ENCODE measurements around the gene CRISP3. TPM values are rescaled to one million over a fixed set of nuclear protein-coding genes. Genes with fewer than 3 reads are reported as not detected.
"Not testable (repeated sequence)": the region's sequence is repeated elsewhere in the genome, so short reads cannot be mapped to it uniquely, and the experiment has no call there.

CRISP3 gene
- total RNA-seq, 4 donors from 2014 or later: not detected

GRCh38 chr6:49732781-49733180, 11.4 kb downstream of the CRISP3 start:
- no peaks in the 10 kb centered on the region for H3K4me1 ChIP-seq
- DNase-seq (ENCODE audit: low spot score in 2 of 2): no peak
- no peak overlapping the region for H3K4me3 ChIP-seq
- no peaks in the 10 kb centered on the region for H3K36me3 ChIP-seq
- 81 to 86% methylated on average over 3 of the region's 3 CpGs for WGBS, 2 donors
- H3K27me3 ChIP-seq: no peaks in the 10 kb centered on the region
- TF ChIP-seq POLR2A (IDR thresholded peaks at IDR 0.05): no peak
- no peak for TF ChIP-seq EP300 (IDR thresholded peaks at IDR 0.05)
- no peak for TF ChIP-seq CTCF (IDR thresholded peaks at IDR 0.05)
- H3K9me3 ChIP-seq: no peaks in the 10 kb centered on the region
- no peak overlapping the region for H3K27ac ChIP-seq

GRCh38 chr6:49730251-49730650, 13.9 kb downstream of the CRISP3 start:
- no peak for TF ChIP-seq CTCF (IDR thresholded peaks at IDR 0.05)
- TF ChIP-seq POLR2A (IDR thresholded peaks at IDR 0.05): no peak
- TF ChIP-seq EP300 (IDR thresholded peaks at IDR 0.05): no peak
- H3K36me3 ChIP-seq: no peaks in the 10 kb centered on the region

GRCh38 chr6:49723917-49724316, 20.3 kb downstream of the CRISP3 start:
- not testable (repeated sequence) for H3K27ac ChIP-seq; H3K36me3 ChIP-seq; H3K27me3 ChIP-seq; H3K4me1 ChIP-seq; H3K4me3 ChIP-seq; DNase-seq (ENCODE audit: low spot score in 2 of 2); H3K9me3 ChIP-seq
- WGBS, 2 donors: 79 to 86% methylated on average over 4 of the region's 4 CpGs

More at GRCh38 chr6:49730251-49730650, 13.9 kb downstream of the CRISP3 start:
- Histone ChIP-seq H3K9me3 (no peaks in the 10 kb centered on the region), H3K27me3 (no peaks in the 10 kb centered on the region), H3K4me3 (no peak overlapping the region), H3K4me1 (no peaks in the 10 kb centered on the region), H3K27ac (no peak overlapping the region)
- no peak for DNase-seq (ENCODE audit: low spot score in 2 of 2)

GRCh38 chr6:49721297-49721696, 22.9 kb downstream of the CRISP3 start:
- Histone ChIP-seq H3K9me3 (peaks cover 0 to 6% (median 0%) of the 10 kb centered on the region in 4 donors), H3K27ac (no peak overlapping the region), H3K36me3 (no peaks in the 10 kb centered on the region), H3K4me1 (no peaks in the 10 kb centered on the region), H3K4me3 (no peak overlapping the region), H3K27me3 (no peaks in the 10 kb centered on the region)
- 68 to 69% methylated on average over 2 of the region's 2 CpGs for WGBS, 2 donors
- TF ChIP-seq CTCF (IDR thresholded peaks at IDR 0.05) (no peak), POLR2A (IDR thresholded peaks at IDR 0.05) (no peak), EP300 (IDR thresholded peaks at IDR 0.05) (no peak)
- no peak for DNase-seq (ENCODE audit: low spot score in 2 of 2)

GRCh38 chr6:49720372-49720771, 23.8 kb downstream of the CRISP3 start:
- peaks cover 0 to 6% (median 0%) of the 10 kb centered on the region in 4 donors for H3K9me3 ChIP-seq
- no peak for TF ChIP-seq CTCF (IDR thresholded peaks at IDR 0.05)
- no peak for TF ChIP-seq EP300 (IDR thresholded peaks at IDR 0.05)
- no peak for TF ChIP-seq POLR2A (IDR thresholded peaks at IDR 0.05)
- no peak overlapping the region for H3K4me3 ChIP-seq
- WGBS, 2 donors: 86 to 91% methylated on average over 7 of the region's 7 CpGs
- no peaks in the 10 kb centered on the region for H3K4me1 ChIP-seq
- H3K27ac ChIP-seq: no peak overlapping the region
- H3K27me3 ChIP-seq: no peaks in the 10 kb centered on the region
- DNase-seq (ENCODE audit: low spot score in 2 of 2): no peak
- H3K36me3 ChIP-seq: no peaks in the 10 kb centered on the region

GRCh38 chr6:49713346-49713745, 30.8 kb downstream of the CRISP3 start, which contains the start of gene CRISP2:
Gene CRISP2, minus strand, starts transcription at chr6:49713543. Its CDS starts 4,347 bp downstream, at chr6:49709196.
- Histone ChIP-seq H3K9me3 (no peaks in the 10 kb centered on the region), H3K36me3 (no peaks in the 10 kb centered on the region), H3K27me3 (no peaks in the 10 kb centered on the region), H3K4me3 (no peak within 1 kb of the TSS), H3K4me1 (no peaks in the 10 kb centered on the region), H3K27ac (no peak within 1 kb of the TSS)
- 46 to 52% methylated on average over 26 of the region's 26 CpGs for WGBS, 2 donors
- DNase-seq (ENCODE audit: low spot score in 2 of 2): no peak
- no peak for TF ChIP-seq CTCF (IDR thresholded peaks at IDR 0.05)
- no peak for TF ChIP-seq EP300 (IDR thresholded peaks at IDR 0.05)
- no peak for TF ChIP-seq POLR2A (IDR thresholded peaks at IDR 0.05)

Data from tibial nerve (tissue), 4 donors.